HG02623 (cell line): ENCODE results near the gene PAX8.

ENCODE experiments used
- ATAC-seq: cut with Tn5 transposase; IDR thresholded peaks from one replicate; pipeline ENCODE4 v1.9.1; 2021; ENCODE audit warnings: moderate library complexity; ENCODE audit not compliant: unreplicated experiment

The PAX8 gene

GRCh38 chr2:113224647-113225236 is 54.0 kb downstream of the PAX8 start:
- no peak for ATAC-seq

- ATAC-seq, result no peak
Observed at GRCh38 chr2:113223813-113224212, 54.9 kb downstream of the PAX8 start.

- ATAC-seq, result no peak
Observed at GRCh38 chr2:113221846-113222245, 56.9 kb downstream of the PAX8 start.

GRCh38 chr2:113220970-113221708 is 57.6 kb downstream of the PAX8 start:
- no peak for ATAC-seq

- ATAC-seq, result no peak
Observed at GRCh38 chr2:113219889-113220641, 58.7 kb downstream of the PAX8 start.

- no peak for ATAC-seq
Observed at GRCh38 chr2:113219525-113219888, 59.2 kb downstream of the PAX8 start.

GRCh38 chr2:113219092-113219441 is 59.7 kb downstream of the PAX8 start:
- no peak for ATAC-seq

GRCh38 chr2:113218283-113219091 is 60.2 kb downstream of the PAX8 start:
- ATAC-seq, result no peak

- ATAC-seq, result no peak
Observed at GRCh38 chr2:113217455-113218282, 61.1 kb downstream of the PAX8 start.

GRCh38 chr2:113216891-113217454 is 61.7 kb downstream of the PAX8 start:
- no peak for ATAC-seq

GRCh38 chr2:113216321-113216720 is 62.4 kb downstream of the PAX8 start:
- no peak for ATAC-seq

- ATAC-seq, result no peak
Observed at GRCh38 chr2:113215056-113215455, 63.7 kb downstream of the PAX8 start.

- no peak for ATAC-seq
Observed at GRCh38 chr2:113214141-113214540, 64.6 kb downstream of the PAX8 start.

- ATAC-seq, result no peak
Observed at GRCh38 chr2:113213061-113213930, 65.4 kb downstream of the PAX8 start.

GRCh38 chr2:113212245-113213060 is 66.3 kb downstream of the PAX8 start:
- ATAC-seq, result no peak

GRCh38 chr2:113211226-113212105 is 67.3 kb downstream of the PAX8 start:
- ATAC-seq, result no peak

- no peak for ATAC-seq
Observed at GRCh38 chr2:113209646-113210171, 69.0 kb downstream of the PAX8 start.
